Aorta (tissue), 5 donors: Measurements from ENCODE around the gene NGF. TPM values are rescaled to one million over a fixed set of nuclear protein-coding genes. Genes with fewer than 3 reads are reported as not detected.
"Not testable (repeated sequence)": the region's sequence is repeated elsewhere in the genome, so short reads cannot be mapped to it uniquely, and the experiment has no call there.

ENCODE experiments used
- ATAC-seq: fragments of 200-7000 bp; cut with Tn5 transposase; one replicate; pipeline ENCODE4 v1.9.1; 2022; ENCODE audit warnings: moderate library complexity; ENCODE audit not compliant: low FRiP score
- DNase-seq, 2 donors: peaks; one replicate each; pipeline ENCODE4 v3.0.0-alpha.2; 2020
- H3K27ac ChIP-seq, 2 donors: one replicate each; pipeline ENCODE4 v1.5.1; 2013; ENCODE audit warnings: low read length in 2 of 2, mild to moderate bottlenecking in 2 of 2, moderate library complexity in 2 of 2, control low read depth in 1 of 2, inconsistent platforms in 1 of 2, low read depth in 1 of 2
- H3K27me3 ChIP-seq, 2 donors: one replicate each; pipeline ENCODE4 v1.6.1; 2013; ENCODE audit warnings: control low read depth in 1 of 2, low read length in 1 of 2, mild to moderate bottlenecking in 1 of 2, moderate library complexity in 1 of 2; ENCODE audit not compliant: insufficient read depth in 2 of 2, control insufficient read depth in 1 of 2
- H3K36me3 ChIP-seq, 2 donors: one replicate each; pipeline ENCODE4 v1.6.1; 2013; ENCODE audit warnings: control low read depth in 1 of 2, low read length in 1 of 2, mild to moderate bottlenecking in 1 of 2; ENCODE audit not compliant: insufficient read depth in 2 of 2, control insufficient read depth in 1 of 2
- H3K4me1 ChIP-seq, 2 donors: one replicate each; pipeline ENCODE4 v1.6.1; 2013; ENCODE audit warnings: low read length in 2 of 2, control low read depth in 1 of 2, mild to moderate bottlenecking in 1 of 2, moderate library complexity in 1 of 2; ENCODE audit not compliant: insufficient read depth in 2 of 2, control insufficient read depth in 1 of 2
- H3K4me3 ChIP-seq, 2 donors: one replicate each; pipeline ENCODE4 v1.5.1; 2013; ENCODE audit warnings: low read length in 2 of 2, control low read depth in 1 of 2, mild to moderate bottlenecking in 1 of 2
- H3K9me3 ChIP-seq: one replicate; pipeline ENCODE4 v1.6.1; 2013; ENCODE audit warnings: mild to moderate bottlenecking, low read length; ENCODE audit not compliant: control insufficient read depth
- WGBS, 2 donors: extraction: QIAGEN DNeasy Blood & Tissue Kit; methylation state at CpG; one replicate each; pipeline ENCODE4 v1.1.7; 2013; 5-methylcytosine and 5-hydroxymethylcytosine counted together
- intact Hi-C, 2 donors: fragments of 100-400 bp; cut with DNase I; formaldehyde crosslinking; loops; one replicate each; pipeline versions ENCODE4 v1.14.2 to v1.15.0; 2022
- polyA plus RNA-seq, 2 donors: library from polyadenylated mRNA; stranded (reverse); fragments of 200-250 nt; gene quantifications; one replicate each; pipeline ENCODE4 v1.2.3, GENCODE V29; 2013
- total RNA-seq, 2 donors: library from RNA; stranded (reverse); fragmentation: NEBNext Ultra II Directional; extraction: Animal tissue kit (Norgen Biotek cat#: 25700); gene quantifications; one replicate each; pipeline ENCODE4 v1.2.1, GENCODE V29; 2021
- donor health status: healthy with polysubstance abuse.
- donor health status: Bipolar disorder and iron deficiency.
- donor health status: DM: no; HTN: no; CAD: no.
- donor health status: DM: no; HTN: no; CAD: no.
- donor health status: DM: yes; HTN: yes; CAD: no.

Gene NGF
- total and polyA plus RNA-seq, 4 donors, result 10.2 to 39.7 (median 15.6) TPM

GRCh38 chr1:115364046-115364779, 26.2 kb upstream of the NGF start:
- no peaks in the 10 kb centered on the region for H3K9me3 ChIP-seq
- no peaks in the 10 kb centered on the region for H3K27me3 ChIP-seq
- H3K4me1 ChIP-seq, result peaks cover 0 to 4% of the 10 kb centered on the region in 2 donors
- DNase-seq, result peak in 1 of 2 donors; percentile 59
- no peaks in the 10 kb centered on the region for H3K36me3 ChIP-seq
- intact Hi-C loops, result no loop called here
- 24 to 29% methylated on average over 7 of the region's 7 CpGs for WGBS, 2 donors
- H3K4me3 ChIP-seq, result no peak overlapping the region
- H3K27ac ChIP-seq, result peak overlapping the region in 1 of 2 donors; percentile 13
- ATAC-seq, result peak; percentile 76

- Histone ChIP-seq H3K36me3 (no peaks in the 10 kb centered on the region), H3K9me3 (no peaks in the 10 kb centered on the region), H3K27me3 (no peaks in the 10 kb centered on the region), H3K27ac (peak overlapping the region in 1 of 2 donors; percentile 73), H3K4me1 (peaks cover 0 to 4% of the 10 kb centered on the region in 2 donors), H3K4me3 (no peak overlapping the region)
- intact Hi-C loops, result no loop called here
- ATAC-seq, result no peak
- 20% methylated on average over 1 of the region's 1 CpG for WGBS, 2 donors
- DNase-seq, result no peak
These were observed 25.1 kb upstream of the NGF start for GRCh38 chr1:115363171-115363570.

- H3K9me3 ChIP-seq, H3K4me3 ChIP-seq, H3K4me1 ChIP-seq, intact Hi-C loops, H3K27ac ChIP-seq, H3K27me3 ChIP-seq, DNase-seq, H3K36me3 ChIP-seq, ATAC-seq: not testable (repeated sequence)
- WGBS, 2 donors, result 95 to 98% methylated on average over 26 of the region's 26 CpGs
These were observed 22.6 kb upstream of the NGF start for GRCh38 chr1:115360505-115361129.

GRCh38 chr1:115359787-115360452, 21.9 kb upstream of the NGF start:
- H3K4me3 ChIP-seq, H3K4me1 ChIP-seq, intact Hi-C loops, H3K27ac ChIP-seq, H3K27me3 ChIP-seq, H3K9me3 ChIP-seq, ATAC-seq, DNase-seq, H3K36me3 ChIP-seq: not testable (repeated sequence)
- WGBS, 2 donors, result 93 to 94% methylated on average over 24 to 31 of the region's 31 CpGs

- ATAC-seq, result no peak
- no peak for DNase-seq
- Histone ChIP-seq H3K4me3 (no peak overlapping the region), H3K27me3 (no peaks in the 10 kb centered on the region), H3K4me1 (no peaks in the 10 kb centered on the region), H3K36me3 (no peaks in the 10 kb centered on the region), H3K9me3 (no peaks in the 10 kb centered on the region), H3K27ac (no peak overlapping the region)
- WGBS, 2 donors, result 91 to 100% methylated on average over 2 of the region's 2 CpGs
- intact Hi-C loops, result no loop called here
These were observed 18.3 kb upstream of the NGF start for GRCh38 chr1:115356356-115356755.

GRCh38 chr1:115355069-115355468, 17.0 kb upstream of the NGF start:
- H3K27ac ChIP-seq, result no peak overlapping the region
- H3K36me3 ChIP-seq, result no peaks in the 10 kb centered on the region
- WGBS, 2 donors, result 93 to 94% methylated on average over 2 of the region's 2 CpGs
- H3K4me1 ChIP-seq, result no peaks in the 10 kb centered on the region
- ATAC-seq (no peak), DNase-seq (no peak)
- no peaks in the 10 kb centered on the region for H3K9me3 ChIP-seq
- intact Hi-C loops, result no loop called here
- no peak overlapping the region for H3K4me3 ChIP-seq
- no peaks in the 10 kb centered on the region for H3K27me3 ChIP-seq

GRCh38 chr1:115351143-115351542, 13.1 kb upstream of the NGF start:
- 78 to 99% methylated on average over 5 of the region's 5 CpGs for WGBS, 2 donors
- H3K27ac ChIP-seq, result no peak overlapping the region

GRCh38 chr1:115348636-115349035, 10.6 kb upstream of the NGF start:
- Histone ChIP-seq H3K27me3 (no peaks in the 10 kb centered on the region), H3K9me3 (no peaks in the 10 kb centered on the region), H3K27ac (no peak overlapping the region), H3K4me1 (no peaks in the 10 kb centered on the region), H3K4me3 (no peak overlapping the region), H3K36me3 (no peaks in the 10 kb centered on the region)
- no peak for DNase-seq
- WGBS, 2 donors, result 60 to 63% methylated on average over 4 of the region's 4 CpGs
- no peak for ATAC-seq
- intact Hi-C loops, result no loop called here

More at GRCh38 chr1:115351143-115351542, 13.1 kb upstream of the NGF start:
- ATAC-seq (no peak), DNase-seq (no peak)
- Histone ChIP-seq H3K36me3 (no peaks in the 10 kb centered on the region), H3K4me1 (no peaks in the 10 kb centered on the region), H3K27me3 (no peaks in the 10 kb centered on the region), H3K9me3 (no peaks in the 10 kb centered on the region), H3K4me3 (no peak overlapping the region)
- intact Hi-C loops, result no loop called here
